ENCODE data around the gene PLCD4.

The PLCD4 gene

GRCh38 chr2:218607436-218608115 is at the start of gene PLCD4:
PLCD4 (plus strand) TSS chr2:218607899; CDS start chr2:218615740, 7,841 bp downstream.
- in situ Hi-C loops (cut with MboI; ENCODE audit: low sequenced_read_pairs), result no loop called here

GRCh38 chr2:218557941-218558340 is 49.8 kb upstream of the PLCD4 start:
- in situ Hi-C loops (cut with MboI; ENCODE audit: low sequenced_read_pairs), result no loop called here

DNA sequence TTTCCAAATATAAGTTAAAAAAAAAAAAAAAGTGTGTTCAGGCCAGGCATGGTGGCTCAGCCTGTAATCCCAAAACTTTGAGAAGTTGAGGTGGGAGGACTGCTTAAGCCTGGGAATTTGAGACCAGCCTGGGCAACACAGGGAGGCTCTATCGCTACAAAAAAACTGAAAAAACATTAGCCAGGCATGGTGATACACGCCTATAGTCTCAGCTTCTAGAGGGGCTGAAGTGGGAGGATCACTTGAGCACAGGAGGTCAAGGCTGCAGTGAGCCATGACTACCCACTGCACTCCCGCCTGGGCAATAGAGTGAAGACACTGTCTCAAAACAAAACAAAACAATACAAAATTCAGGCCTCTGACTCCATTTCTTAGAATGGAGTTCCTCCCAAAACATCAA is 48.7 kb upstream of the PLCD4 start:
- in situ Hi-C loops (cut with MboI; ENCODE audit: low sequenced_read_pairs), result no loop called here

DNA sequence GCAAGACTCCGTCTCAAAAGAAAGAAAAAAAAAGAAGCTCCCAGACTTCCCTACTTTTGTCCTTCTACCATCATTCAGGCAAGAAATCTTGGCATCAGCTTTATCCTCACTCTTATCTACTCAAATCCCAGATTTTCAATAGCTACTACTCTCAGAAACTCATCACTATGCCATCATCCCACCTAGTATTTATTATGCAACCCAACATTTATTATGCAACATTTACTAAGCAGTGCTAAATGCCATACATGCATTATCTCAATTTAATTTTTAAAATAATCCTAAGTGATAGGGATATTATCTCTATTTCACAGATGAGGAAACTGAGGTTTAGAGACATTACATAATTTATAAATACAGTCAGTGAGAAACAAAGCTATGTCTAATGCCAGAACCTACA is 43.6 kb upstream of the PLCD4 start:
- in situ Hi-C loops (cut with MboI; ENCODE audit: low sequenced_read_pairs), result no loop called here

- in situ Hi-C loops (cut with MboI; ENCODE audit: low sequenced_read_pairs), result no loop called here
Observed at GRCh38 chr2:218566296-218566695, 41.4 kb upstream of the PLCD4 start.

GRCh38 chr2:218567797-218568189 is 39.9 kb upstream of the PLCD4 start:
- in situ Hi-C loops (cut with MboI; ENCODE audit: low sequenced_read_pairs), result no loop called here

DNA sequence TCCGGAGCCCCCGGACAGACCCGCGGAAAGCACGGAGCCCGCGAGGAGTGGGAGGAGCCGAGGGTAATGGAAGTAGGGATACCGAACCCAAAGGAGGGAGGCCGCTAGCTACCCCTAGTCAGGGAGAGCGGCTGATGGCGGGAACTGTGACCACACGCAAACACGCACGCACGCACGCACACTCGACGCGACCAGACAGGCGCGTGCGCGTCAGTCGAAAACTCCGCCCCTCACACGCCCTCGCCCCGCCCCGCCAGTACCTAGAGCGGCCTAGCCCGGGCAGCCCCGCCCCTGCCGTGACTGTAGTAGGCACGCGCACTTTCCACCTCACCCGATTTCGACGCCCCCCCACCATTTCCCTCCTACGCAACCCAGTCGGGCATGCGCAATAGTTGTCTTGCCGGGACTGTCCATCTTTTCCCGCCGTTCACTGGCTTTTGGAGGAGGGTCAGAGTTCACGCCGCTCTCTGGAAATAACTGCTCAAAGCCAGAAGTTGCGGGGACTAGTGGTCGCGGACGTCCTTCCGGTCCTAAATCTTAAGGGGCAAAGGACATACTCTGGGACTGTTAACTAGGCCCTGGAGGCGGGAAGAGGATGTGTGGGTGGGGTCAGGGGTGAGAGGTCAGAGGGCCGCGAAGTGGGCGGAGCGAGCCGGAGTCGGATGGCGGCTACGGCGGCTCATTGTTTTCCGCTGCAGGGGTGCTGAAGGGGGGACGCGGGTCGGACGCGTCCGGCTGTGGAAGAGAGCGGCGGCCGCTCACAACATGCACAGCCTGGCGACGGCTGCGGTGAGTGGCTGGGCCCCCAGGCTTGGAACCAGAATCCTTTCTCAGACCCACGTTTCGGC is 39.3 kb upstream of the PLCD4 start, which contains the start of the genes CNOT9 and USP37:
TSS of gene CNOT9 (plus strand) at position 650 of the 848 bp plus-strand sequence. CDS start at position 766, 116 bp downstream.
TSS of gene USP37 (minus strand) at position 162 of the 848 bp plus-strand sequence. CDS start 9,698 bp downstream, outside the sequence.
- in situ Hi-C loops (cut with MboI; ENCODE audit: low sequenced_read_pairs), result no loop called here

- in situ Hi-C loops (cut with MboI; ENCODE audit: low sequenced_read_pairs), result no loop called here
Observed at GRCh38 chr2:218569038-218569431, 38.7 kb upstream of the PLCD4 start.

DNA sequence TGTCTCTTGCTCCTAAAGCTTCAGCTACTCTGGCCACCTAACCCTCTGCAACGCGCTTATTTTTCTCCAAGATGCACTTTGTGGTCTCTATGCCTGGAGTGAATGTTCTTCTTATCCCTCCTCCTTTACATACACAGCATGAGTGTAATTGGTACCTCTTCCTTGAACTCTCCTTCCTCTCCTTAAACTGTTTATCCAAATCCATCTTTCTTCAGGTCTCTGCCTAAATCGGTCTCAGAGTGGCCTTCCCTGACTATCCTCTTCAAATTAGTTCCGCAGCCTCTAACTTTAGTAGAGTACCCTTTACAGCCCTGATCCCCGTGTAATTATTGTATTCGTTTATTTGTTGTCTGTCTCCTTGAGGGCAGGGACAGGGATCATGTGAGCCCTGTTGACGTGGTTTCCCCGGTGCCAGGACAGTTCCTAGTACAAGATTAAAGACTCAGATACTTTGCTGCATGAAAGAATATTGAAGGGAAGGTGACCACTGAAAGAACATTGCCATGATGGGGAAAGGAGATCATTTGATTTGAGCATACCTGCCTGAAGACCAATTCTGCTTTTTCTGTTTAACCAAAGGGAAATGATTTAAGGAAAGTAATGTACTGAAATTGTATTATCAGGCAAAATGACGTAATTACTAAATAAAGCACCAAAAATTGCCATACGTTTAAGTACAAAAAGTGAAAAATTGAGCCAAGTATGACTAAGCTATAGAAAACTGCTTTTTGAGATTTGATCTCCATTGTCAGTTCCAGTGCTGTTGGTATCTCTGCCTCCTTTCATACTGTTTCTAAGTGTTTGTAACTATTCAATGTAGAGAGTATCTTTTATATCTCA is 37.8 kb upstream of the PLCD4 start:
- in situ Hi-C loops (cut with MboI; ENCODE audit: low sequenced_read_pairs), result no loop called here

DNA sequence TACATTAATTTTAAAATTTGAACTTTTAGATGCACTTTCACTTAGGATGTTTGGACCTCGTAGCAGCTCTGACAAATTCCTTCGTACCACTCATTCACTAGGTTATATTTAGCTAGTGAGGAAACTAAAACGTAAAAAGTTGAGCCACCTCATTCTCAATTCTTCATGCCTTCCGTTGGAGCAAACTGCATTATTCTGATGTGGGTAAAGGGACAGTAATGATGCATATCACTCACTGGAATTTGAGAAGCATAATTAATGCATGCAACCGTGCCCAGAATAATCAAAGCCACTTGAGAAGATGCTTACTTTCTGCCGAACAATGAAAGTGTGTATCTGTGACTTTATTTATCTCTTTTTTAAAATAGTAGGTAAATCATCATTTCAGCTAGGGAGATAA is 36.8 kb upstream of the PLCD4 start:
- in situ Hi-C loops (cut with MboI; ENCODE audit: low sequenced_read_pairs), result no loop called here

GRCh38 chr2:218576854-218577253 is 30.8 kb upstream of the PLCD4 start:
- in situ Hi-C loops (cut with MboI; ENCODE audit: low sequenced_read_pairs), result no loop called here

- in situ Hi-C loops (cut with MboI; ENCODE audit: low sequenced_read_pairs), result no loop called here
Observed at GRCh38 chr2:218577482-218578220, 30.0 kb upstream of the PLCD4 start.

- in situ Hi-C loops (cut with MboI; ENCODE audit: low sequenced_read_pairs), result no loop called here
Observed at GRCh38 chr2:218578272-218578877, 29.3 kb upstream of the PLCD4 start.

DNA sequence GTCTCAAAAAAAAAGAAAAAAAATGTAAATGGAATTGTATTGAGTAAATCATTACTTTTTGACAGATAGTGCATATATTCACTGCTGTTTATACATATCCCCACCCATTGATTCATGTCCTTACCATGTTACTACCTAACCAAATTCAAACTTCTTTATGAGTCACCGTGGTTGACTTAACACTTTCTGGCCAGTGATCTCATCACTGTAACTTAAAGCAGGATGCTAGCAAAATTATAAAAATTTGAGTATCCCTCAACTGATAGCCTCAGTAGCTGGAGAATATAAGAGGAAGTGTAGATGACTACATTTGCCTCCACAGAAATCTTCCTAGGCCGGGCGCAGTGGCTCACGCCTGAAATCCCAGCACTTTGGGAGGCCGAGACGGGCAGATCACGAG is 25.6 kb upstream of the PLCD4 start:
- in situ Hi-C loops (cut with MboI; ENCODE audit: low sequenced_read_pairs), result no loop called here

DNA sequence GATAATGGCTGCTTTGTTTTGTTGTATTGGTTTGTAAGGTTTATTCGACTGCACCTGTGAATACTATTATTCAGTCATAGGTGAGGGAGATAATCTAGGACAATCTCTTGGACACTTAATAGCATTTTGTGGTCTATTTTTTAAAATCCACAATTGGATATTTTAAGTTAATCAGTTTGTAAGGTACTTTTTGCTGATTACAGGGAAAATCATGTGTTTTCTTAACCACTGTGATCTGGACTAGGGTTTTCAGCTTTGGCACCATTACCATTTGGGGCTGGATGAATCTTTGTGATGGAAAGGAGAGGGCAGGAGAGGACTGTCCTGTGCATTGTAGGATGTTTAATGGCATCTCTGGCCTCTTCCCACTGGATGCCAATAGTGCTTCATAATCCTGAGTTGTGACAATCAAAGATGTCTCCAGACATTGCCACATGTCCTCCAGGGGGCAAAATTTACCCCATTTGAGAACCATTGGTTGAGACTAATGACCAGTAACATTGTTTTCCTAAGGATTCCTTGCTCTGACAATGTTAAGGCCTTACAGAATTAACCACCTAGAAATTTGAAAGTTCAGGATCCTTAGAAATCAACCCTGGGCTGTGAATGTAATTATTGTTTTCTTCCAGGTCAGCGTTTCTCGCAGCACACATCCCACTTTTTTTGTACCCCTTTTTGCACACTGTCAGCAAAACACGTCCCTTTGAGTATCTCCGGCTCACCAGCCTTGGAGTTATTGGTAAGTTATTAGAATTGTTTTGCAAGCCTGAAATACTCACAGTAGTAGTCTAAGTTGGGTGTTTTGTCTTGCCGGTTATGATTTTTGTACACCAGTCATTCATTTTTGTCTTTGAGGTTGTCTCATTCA is 23.5 kb upstream of the PLCD4 start:
- in situ Hi-C loops (cut with MboI; ENCODE audit: low sequenced_read_pairs), result no loop called here

GRCh38 chr2:218585541-218585940 is 22.2 kb upstream of the PLCD4 start:
- in situ Hi-C loops (cut with MboI; ENCODE audit: low sequenced_read_pairs), result no loop called here

DNA sequence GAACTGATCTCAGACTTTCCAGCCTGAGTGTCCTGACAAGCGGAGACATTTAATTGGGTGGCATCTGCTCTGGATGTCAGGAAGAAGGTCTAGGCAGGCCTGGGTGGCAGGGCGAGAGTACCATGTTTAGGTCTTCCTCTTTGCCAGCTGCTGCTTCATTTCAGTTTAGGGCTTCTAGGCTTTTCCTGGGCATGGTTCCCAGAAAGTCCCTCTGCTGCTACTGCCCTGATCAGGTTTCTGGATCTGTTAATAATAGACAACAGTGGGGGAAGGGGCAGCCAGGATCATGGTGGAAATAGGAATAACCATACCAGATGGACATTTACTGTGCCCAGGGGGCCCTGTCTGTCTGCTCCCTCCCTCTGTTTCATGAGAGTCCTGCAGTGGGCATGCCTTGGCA is 2.3 kb upstream of the PLCD4 start:
- in situ Hi-C loops (cut with MboI; ENCODE audit: low sequenced_read_pairs), result no loop called here

DNA sequence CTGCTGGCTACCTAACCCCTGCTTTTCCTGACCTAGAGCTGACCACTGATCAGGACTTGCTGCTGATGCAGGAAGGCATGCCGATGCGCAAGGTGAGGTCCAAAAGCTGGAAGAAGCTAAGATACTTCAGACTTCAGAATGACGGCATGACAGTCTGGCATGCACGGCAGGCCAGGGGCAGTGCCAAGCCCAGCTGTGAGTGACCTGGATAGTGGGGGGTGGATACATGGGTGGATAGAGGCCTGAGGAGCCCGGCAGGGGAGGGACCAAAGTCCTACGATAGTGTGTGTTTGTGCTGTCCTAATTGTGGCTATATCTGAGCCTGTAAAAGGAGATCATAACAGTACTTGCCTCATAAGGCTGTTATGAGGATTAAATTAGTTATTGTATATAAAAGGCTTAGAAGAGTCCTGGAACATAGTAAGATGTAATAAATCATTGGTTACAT is 8.2 kb downstream of the PLCD4 start:
- in situ Hi-C loops (cut with MboI; ENCODE audit: low sequenced_read_pairs), result no loop called here

Data from HL-60/S4 treated with retinoic acid at 250 ng/mL for 4 days and 3 days (cell line).